GM21390 (cell line): ENCODE measurements around the gene CLCN6.
A peak's percentile ranks its signal among the peaks of the same experiment; 100 is the strongest.
"Not testable (repeated sequence)": the region's sequence is repeated elsewhere in the genome, so short reads cannot be mapped to it uniquely, and the experiment has no call there.

Experiments used
- ATAC-seq: cut with Tn5 transposase; IDR thresholded peaks from one replicate; pipeline ENCODE4 v1.9.1; 2021; ENCODE audit not compliant: unreplicated experiment

The CLCN6 gene

GRCh38 chr1:11793819-11794218 is 12.2 kb upstream of the CLCN6 start:
- no peak for ATAC-seq

- no peak for ATAC-seq
Measured at GRCh38 chr1:11794446-11795237, 11.3 kb upstream of the CLCN6 start.

GRCh38 chr1:11795238-11795890 is 10.6 kb upstream of the CLCN6 start:
- ATAC-seq: no peak

- no peak for ATAC-seq
Measured at GRCh38 chr1:11796036-11796828, 9.8 kb upstream of the CLCN6 start.

- no peak for ATAC-seq
Measured at GRCh38 chr1:11797525-11798216, 8.3 kb upstream of the CLCN6 start.

- ATAC-seq: no peak
Measured at GRCh38 chr1:11799099-11799498, 6.9 kb upstream of the CLCN6 start.

GRCh38 chr1:11799896-11800295 is 6.1 kb upstream of the CLCN6 start:
- no peak for ATAC-seq

- ATAC-seq: no peak
Measured at GRCh38 chr1:11800391-11800755, 5.6 kb upstream of the CLCN6 start.

- no peak for ATAC-seq
Measured at GRCh38 chr1:11800756-11801433, 5.1 kb upstream of the CLCN6 start.

- ATAC-seq: no peak
Measured at GRCh38 chr1:11802616-11802972, 3.4 kb upstream of the CLCN6 start.

- ATAC-seq: peak; percentile 29
Measured at GRCh38 chr1:11802973-11803885, 2.8 kb upstream of the CLCN6 start.

- ATAC-seq: not testable (repeated sequence)
Measured at GRCh38 chr1:11803924-11804665, 1.9 kb upstream of the CLCN6 start.

- no peak for ATAC-seq
Measured at GRCh38 chr1:11804666-11805421, 1.1 kb upstream of the CLCN6 start.

GRCh38 chr1:11806307-11806936 is 431 bp downstream of the CLCN6 start:
- ATAC-seq: peak; percentile 39

GRCh38 chr1:11807133-11807532 is 1.1 kb downstream of the CLCN6 start:
- no peak for ATAC-seq

GRCh38 chr1:11813021-11813420 is 7.0 kb downstream of the CLCN6 start:
- ATAC-seq: no peak

- ATAC-seq: no peak
Measured at GRCh38 chr1:11817192-11817591, 11.2 kb downstream of the CLCN6 start.

- no peak for ATAC-seq
Measured at GRCh38 chr1:11822091-11822490, 16.1 kb downstream of the CLCN6 start.
